Mesenchymal stem cell (in vitro differentiated cells and primary cell): Measurements from ENCODE around the gene KLHDC10.
"Not testable (repeated sequence)": the region's sequence is repeated elsewhere in the genome, so short reads cannot be mapped to it uniquely, and the experiment has no call there.

ENCODE experiments used
- DNase-seq: peaks from one replicate; pipeline ENCODE4 v3.0.0-alpha.2; 2013
- H2AFZ ChIP-seq: one replicate; pipeline ENCODE4 v1.6.1; 2013; ENCODE audit warnings: low read depth, mild to moderate bottlenecking, control low read depth, inconsistent platforms, low read length, moderate library complexity
- H2AK5ac ChIP-seq: 2 replicates; pipeline ENCODE4 v1.6.1; 2013; ENCODE audit warnings: low read length, moderate library complexity, mild to moderate bottlenecking, inconsistent platforms; ENCODE audit not compliant: severe bottlenecking
- H2BK120ac ChIP-seq: one replicate; pipeline ENCODE4 v1.6.1; 2013; ENCODE audit warnings: low read depth, mild to moderate bottlenecking, inconsistent platforms, low read length, moderate library complexity
- H2BK12ac ChIP-seq, 2 experiments: one replicate each; pipeline ENCODE4 v1.6.1; 2013; ENCODE audit warnings: inconsistent platforms in 2 of 2, low read length in 2 of 2, mild to moderate bottlenecking in 2 of 2, moderate library complexity in 2 of 2, control low read depth in 1 of 2
- H2BK15ac ChIP-seq: one replicate; pipeline ENCODE4 v1.6.1; 2013; ENCODE audit warnings: mild to moderate bottlenecking, low read depth, inconsistent platforms; ENCODE audit not compliant: poor library complexity, severe bottlenecking
- H2BK5ac ChIP-seq: 2 replicates; pipeline ENCODE4 v1.6.1; 2013; ENCODE audit warnings: low read depth, mild to moderate bottlenecking, low read length, control low read depth, inconsistent platforms; ENCODE audit not compliant: poor library complexity, severe bottlenecking
- H3K14ac ChIP-seq, 2 experiments: one replicate each; pipeline ENCODE4 v1.6.1; 2013; ENCODE audit warnings: inconsistent platforms in 2 of 2, low read length in 2 of 2, control low read depth in 1 of 2, mild to moderate bottlenecking in 1 of 2, moderate library complexity in 1 of 2
- H3K18ac ChIP-seq, 2 experiments: one replicate each; pipeline ENCODE4 v1.6.1; 2013; ENCODE audit warnings: inconsistent platforms in 2 of 2, low read length in 2 of 2, control low read depth in 1 of 2, low read depth in 1 of 2, mild to moderate bottlenecking in 1 of 2
- H3K23ac ChIP-seq, 2 experiments: one replicate each; pipeline ENCODE4 v1.6.1; 2013; ENCODE audit warnings: inconsistent platforms in 2 of 2, low read length in 2 of 2, mild to moderate bottlenecking in 2 of 2, moderate library complexity in 2 of 2, control low read depth in 1 of 2
- H3K27ac ChIP-seq: 2 replicates; pipeline ENCODE4 v1.5.1; 2013; ENCODE audit warnings: mild to moderate bottlenecking, moderate library complexity, low read length, control low read depth, inconsistent platforms; ENCODE audit not compliant: poor library complexity, severe bottlenecking
- H3K27me3 ChIP-seq, 2 experiments: 2 replicates each; pipeline versions ENCODE4 v1.6.1 to v1.7.0; 2013; ENCODE audit warnings: low read length in 2 of 2, mild to moderate bottlenecking in 2 of 2, moderate library complexity in 2 of 2, control low read depth in 1 of 2, inconsistent platforms in 1 of 2; ENCODE audit not compliant: control insufficient read depth in 1 of 2, insufficient read depth in 1 of 2
- H3K36me3 ChIP-seq, 2 experiments: 2 replicates each; pipeline versions ENCODE4 v1.6.1 to v1.7.0; 2013; ENCODE audit warnings: low read length in 2 of 2, control low read depth in 1 of 2, inconsistent platforms in 1 of 2, low read depth in 1 of 2, mild to moderate bottlenecking in 1 of 2; ENCODE audit not compliant: insufficient read depth in 2 of 2, control insufficient read depth in 1 of 2
- H3K4ac ChIP-seq, 2 experiments: one replicate each; pipeline ENCODE4 v1.6.1; 2013; ENCODE audit warnings: inconsistent platforms in 2 of 2, low read length in 2 of 2, mild to moderate bottlenecking in 2 of 2, moderate library complexity in 2 of 2, control low read depth in 1 of 2, low read depth in 1 of 2
- H3K4me1 ChIP-seq: 2 replicates; pipeline ENCODE4 v1.6.1; 2013; ENCODE audit warnings: low read depth, low read length, control low read depth; ENCODE audit not compliant: control insufficient read depth, insufficient read depth
- H3K4me2 ChIP-seq: 2 replicates; pipeline ENCODE4 v1.6.1; 2013; ENCODE audit warnings: low read length, mild to moderate bottlenecking, inconsistent platforms; ENCODE audit not compliant: poor library complexity, severe bottlenecking
- H3K4me3 ChIP-seq, 2 experiments: 2 replicates each; pipeline versions ENCODE4 v1.5.1 to v1.7.0; 2013; ENCODE audit warnings: low read length in 2 of 2, mild to moderate bottlenecking in 2 of 2, control low read depth in 1 of 2, low read depth in 1 of 2; ENCODE audit not compliant: insufficient read depth in 1 of 2
- H3K79me1 ChIP-seq: replicated peaks from 2 replicates; pipeline ENCODE4 v1.6.1; 2013; ENCODE audit warnings: mild to moderate bottlenecking, control low read depth, low read length, inconsistent platforms; ENCODE audit not compliant: poor library complexity, severe bottlenecking
- H3K9ac ChIP-seq: 2 replicates; pipeline ENCODE4 v1.7.0; 2013; ENCODE audit warnings: mild to moderate bottlenecking, low read length, moderate library complexity
- H3K9me3 ChIP-seq: 2 replicates; pipeline ENCODE4 v1.7.0; 2013; ENCODE audit warnings: mild to moderate bottlenecking, low read length; ENCODE audit not compliant: control insufficient read depth
- H4K8ac ChIP-seq: one replicate; pipeline ENCODE4 v1.6.1; 2013; ENCODE audit warnings: inconsistent platforms, mild to moderate bottlenecking, low read length, moderate library complexity
- H4K91ac ChIP-seq: one replicate; pipeline ENCODE4 v1.6.1; 2013; ENCODE audit warnings: mild to moderate bottlenecking, low read length, inconsistent platforms
- WGBS: methylation state at CpG from one replicate; pipeline ENCODE4 v1.1.7; 2013; ENCODE audit warnings: mixed read lengths; 5-methylcytosine and 5-hydroxymethylcytosine counted together

The KLHDC10 gene

DNA sequence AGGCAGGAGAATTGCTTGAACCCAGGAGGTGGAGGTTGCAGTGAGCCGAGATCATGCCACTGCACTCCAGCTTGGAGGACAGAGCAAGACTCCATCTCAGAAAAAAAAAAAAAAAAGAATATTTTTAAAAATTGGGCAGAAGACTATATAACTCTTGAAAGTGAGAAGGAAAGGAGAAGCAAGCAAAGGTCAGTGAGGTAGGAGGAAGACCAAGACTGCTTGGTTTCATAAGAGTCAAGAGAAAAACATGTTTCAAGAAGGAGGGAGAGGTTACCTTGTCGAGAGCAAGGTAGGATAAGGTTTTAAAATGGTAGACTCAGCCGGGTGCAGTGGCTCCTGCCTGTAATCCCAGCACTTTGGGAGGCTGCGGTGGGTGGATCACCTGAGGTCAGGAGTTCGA, 14.9 kb downstream of the KLHDC10 start:
- H4K8ac ChIP-seq, H3K9me3 ChIP-seq, DNase-seq, H2AK5ac ChIP-seq, H3K4ac ChIP-seq, H3K4me2 ChIP-seq, H3K23ac ChIP-seq, H3K18ac ChIP-seq, H3K9ac ChIP-seq, H2AFZ ChIP-seq, H4K91ac ChIP-seq, H2BK12ac ChIP-seq, H3K4me1 ChIP-seq, H3K36me3 ChIP-seq, H3K4me3 ChIP-seq, H3K79me1 ChIP-seq, H3K27me3 ChIP-seq, H2BK120ac ChIP-seq, H3K27ac ChIP-seq, H3K14ac ChIP-seq, H2BK5ac ChIP-seq, H2BK15ac ChIP-seq: not testable (repeated sequence)
- 98% methylated on average over 4 of the region's 5 CpGs for WGBS

DNA sequence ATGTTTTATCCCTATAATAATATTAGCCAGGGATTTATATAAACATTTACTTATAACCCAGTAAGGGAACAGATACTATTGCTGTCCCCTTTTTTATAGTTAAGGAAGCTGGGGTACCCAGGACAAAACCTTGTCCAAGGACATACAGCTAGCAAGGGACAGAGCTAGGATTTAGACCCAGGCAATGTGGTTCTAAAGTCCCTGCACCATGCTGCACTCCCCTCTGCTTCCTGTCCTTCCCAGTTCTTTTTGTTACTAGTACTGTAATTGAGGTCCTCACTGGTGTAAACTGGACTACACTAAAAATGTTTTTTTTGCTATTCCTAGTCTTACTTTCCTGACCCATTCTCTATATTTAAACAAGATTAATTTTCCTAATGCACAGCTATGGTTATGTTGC, 16.6 kb downstream of the KLHDC10 start:
- peaks cover 5% of the 10 kb centered on the region in 2 experiments for H3K36me3 ChIP-seq
- H2AK5ac ChIP-seq, result no peak overlapping the region
- no peak overlapping the region for H3K9ac ChIP-seq
- H4K8ac ChIP-seq, result no peak overlapping the region
- H2BK120ac ChIP-seq, result no peak overlapping the region
- no peak overlapping the region for H3K4ac ChIP-seq
- no peak overlapping the region for H2BK5ac ChIP-seq
- H3K4me1 ChIP-seq, result peaks cover 1% of the 10 kb centered on the region
- peaks cover 9% of the 10 kb centered on the region for H3K79me1 ChIP-seq
- H3K4me2 ChIP-seq, result no peak overlapping the region
- no peak overlapping the region for H2BK12ac ChIP-seq
- H3K4me3 ChIP-seq, result no peak overlapping the region
- H3K27ac ChIP-seq, result no peak overlapping the region
- no peak for DNase-seq
- H2AFZ ChIP-seq, result no peak overlapping the region
- no peak overlapping the region for H4K91ac ChIP-seq
- H3K18ac ChIP-seq, result no peak overlapping the region
- no peak overlapping the region for H3K14ac ChIP-seq
- no peaks in the 10 kb centered on the region for H3K27me3 ChIP-seq
- H2BK15ac ChIP-seq, result no peak overlapping the region
- no peaks in the 10 kb centered on the region for H3K9me3 ChIP-seq
- no peak overlapping the region for H3K23ac ChIP-seq

DNA sequence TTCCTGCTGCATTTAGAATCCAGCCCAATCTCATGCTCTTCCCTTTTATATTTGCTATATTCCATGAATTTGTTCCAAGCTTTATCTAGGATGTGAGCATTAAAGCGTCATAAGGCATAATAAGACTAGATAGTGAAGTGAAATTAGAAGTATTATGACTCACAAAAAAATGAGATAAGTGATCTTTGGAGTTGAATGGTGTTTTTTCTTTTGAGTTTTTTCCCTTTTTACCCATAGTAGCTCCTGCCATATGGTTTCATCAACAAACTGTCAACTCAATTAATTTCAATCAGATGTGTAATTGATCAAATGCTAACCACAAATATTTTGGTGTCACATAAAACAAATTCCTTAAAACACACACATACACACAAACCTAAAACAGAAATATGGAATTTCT, 17.0 kb downstream of the KLHDC10 start:
- H2BK15ac ChIP-seq, result no peak overlapping the region
- no peak overlapping the region for H2AFZ ChIP-seq
- no peaks in the 10 kb centered on the region for H3K4me1 ChIP-seq
- no peak for DNase-seq
- no peak overlapping the region for H2BK5ac ChIP-seq
- no peaks in the 10 kb centered on the region for H3K9me3 ChIP-seq
- no peak overlapping the region for H3K4me2 ChIP-seq
- H3K23ac ChIP-seq, result no peak overlapping the region
- WGBS, result 100% methylated on average over 1 of the region's 1 CpG
- H4K8ac ChIP-seq, result no peak overlapping the region
- H3K36me3 ChIP-seq, result peaks cover 3 to 5% of the 10 kb centered on the region in 2 experiments
- H4K91ac ChIP-seq, result no peak overlapping the region
- no peaks in the 10 kb centered on the region for H3K27me3 ChIP-seq
- H3K9ac ChIP-seq, result no peak overlapping the region
- H3K27ac ChIP-seq, result no peak overlapping the region
- peaks cover 9% of the 10 kb centered on the region for H3K79me1 ChIP-seq
- no peak overlapping the region for H2AK5ac ChIP-seq
- no peak overlapping the region for H3K4me3 ChIP-seq
- no peak overlapping the region for H2BK120ac ChIP-seq
- H3K18ac ChIP-seq, result no peak overlapping the region
- no peak overlapping the region for H2BK12ac ChIP-seq
- no peak overlapping the region for H3K14ac ChIP-seq
- H3K4ac ChIP-seq, result no peak overlapping the region

DNA sequence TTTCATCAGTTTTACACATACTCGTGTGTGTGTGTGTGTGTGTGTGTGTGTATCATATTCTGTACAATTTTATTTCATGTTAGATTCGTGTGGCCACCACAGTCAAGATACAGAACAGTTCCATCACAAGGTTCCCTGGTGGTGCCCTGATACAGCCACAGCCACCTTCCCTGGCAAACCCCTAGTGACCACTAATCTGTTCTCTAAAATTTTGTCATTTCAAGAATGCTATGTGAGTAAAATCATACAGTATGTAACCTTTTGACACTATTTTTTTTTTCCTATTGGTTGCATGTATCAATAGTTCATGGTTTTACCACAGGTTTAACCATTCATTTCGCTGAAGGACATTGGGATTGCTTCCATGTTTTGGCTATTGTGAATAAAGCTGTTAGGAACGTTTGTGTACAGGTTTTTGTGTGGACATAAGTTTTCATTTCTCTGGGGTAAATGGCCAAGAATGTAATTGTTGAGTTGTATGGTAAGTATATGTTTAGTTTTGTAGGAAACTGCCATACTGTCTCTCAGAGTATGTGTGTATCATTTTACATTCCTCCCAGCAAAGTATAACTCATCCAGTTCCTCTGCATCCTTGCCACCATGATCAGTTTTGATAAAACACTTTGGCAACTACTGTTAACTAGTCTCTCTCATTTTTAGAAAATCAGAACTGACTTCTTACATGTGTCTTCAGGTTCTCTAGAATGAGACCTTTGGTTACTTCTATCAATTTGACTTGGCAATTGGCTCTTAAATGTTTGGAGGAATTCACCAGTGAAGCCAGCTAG, 20.6 kb downstream of the KLHDC10 start:
- no peak overlapping the region for H3K18ac ChIP-seq
- no peaks in the 10 kb centered on the region for H3K27me3 ChIP-seq
- no peaks in the 10 kb centered on the region for H3K36me3 ChIP-seq
- no peaks in the 10 kb centered on the region for H3K9me3 ChIP-seq
- no peak overlapping the region for H3K4ac ChIP-seq
- no peak overlapping the region for H3K23ac ChIP-seq
- H2BK12ac ChIP-seq, result no peak overlapping the region
- no peak overlapping the region for H3K4me2 ChIP-seq
- peaks cover 8% of the 10 kb centered on the region for H3K79me1 ChIP-seq
- H3K9ac ChIP-seq, result no peak overlapping the region
- H2BK120ac ChIP-seq, result no peak overlapping the region
- H2AK5ac ChIP-seq, result no peak overlapping the region
- H3K4me3 ChIP-seq, result no peak overlapping the region
- H3K14ac ChIP-seq, result no peak overlapping the region
- H2BK15ac ChIP-seq, result no peak overlapping the region
- H2BK5ac ChIP-seq, result no peak overlapping the region
- no peak overlapping the region for H3K27ac ChIP-seq
- WGBS, result 92% methylated on average over 3 of the region's 4 CpGs
- H4K8ac ChIP-seq, result no peak overlapping the region
- H3K4me1 ChIP-seq, result no peaks in the 10 kb centered on the region
- no peak for DNase-seq
- H2AFZ ChIP-seq, result no peak overlapping the region
- no peak overlapping the region for H4K91ac ChIP-seq
